Transverse colon (tissue), 4 donors: ENCODE measurements around the gene STRN3.

ENCODE experiments used
- POLR2A ChIP-seq: fragments of 450-650 bp; IDR thresholded peaks from one replicate; pipeline ENCODE4 v1.6.1; 2016; ENCODE audit warnings: antibody characterized with exemption, mild to moderate bottlenecking, moderate library complexity
- POLR2AphosphoS5 ChIP-seq, 3 donors: sonication (generic); formaldehyde crosslinking; IDR thresholded peaks; one replicate each; pipeline ENCODE4 v1.6.1; 2016; ENCODE audit warnings: antibody characterized with exemption in 3 of 3
- TF ChIP-seq, protein P1 (sequence below), 5 experiments: fragments of 200-600 bp in 3 of 5; fragments of 450-650 bp in 2 of 5; sonication (generic) in 3 of 5; IDR thresholded peaks; 1 replicate in 2 of 5; 2 replicates in 3 of 5; pipeline ENCODE4 v1.5.1; 2016 to 2017; ENCODE audit warnings: antibody characterized with exemption in 5 of 5, inconsistent platforms in 3 of 5, mild to moderate bottlenecking in 2 of 5, moderate library complexity in 1 of 5

- TF ChIP-seq POLR2AphosphoS5 (IDR thresholded peaks at IDR 0.05) (no peak), POLR2A (no peak)
- TF ChIP-seq, protein P1, sequence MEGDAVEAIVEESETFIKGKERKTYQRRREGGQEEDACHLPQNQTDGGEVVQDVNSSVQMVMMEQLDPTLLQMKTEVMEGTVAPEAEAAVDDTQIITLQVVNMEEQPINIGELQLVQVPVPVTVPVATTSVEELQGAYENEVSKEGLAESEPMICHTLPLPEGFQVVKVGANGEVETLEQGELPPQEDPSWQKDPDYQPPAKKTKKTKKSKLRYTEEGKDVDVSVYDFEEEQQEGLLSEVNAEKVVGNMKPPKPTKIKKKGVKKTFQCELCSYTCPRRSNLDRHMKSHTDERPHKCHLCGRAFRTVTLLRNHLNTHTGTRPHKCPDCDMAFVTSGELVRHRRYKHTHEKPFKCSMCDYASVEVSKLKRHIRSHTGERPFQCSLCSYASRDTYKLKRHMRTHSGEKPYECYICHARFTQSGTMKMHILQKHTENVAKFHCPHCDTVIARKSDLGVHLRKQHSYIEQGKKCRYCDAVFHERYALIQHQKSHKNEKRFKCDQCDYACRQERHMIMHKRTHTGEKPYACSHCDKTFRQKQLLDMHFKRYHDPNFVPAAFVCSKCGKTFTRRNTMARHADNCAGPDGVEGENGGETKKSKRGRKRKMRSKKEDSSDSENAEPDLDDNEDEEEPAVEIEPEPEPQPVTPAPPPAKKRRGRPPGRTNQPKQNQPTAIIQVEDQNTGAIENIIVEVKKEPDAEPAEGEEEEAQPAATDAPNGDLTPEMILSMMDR (IDR thresholded peaks at IDR 0.05), result no peak
Observed at GRCh38 chr14:30985796-30986195, 40.4 kb downstream of the STRN3 start.
